ENCODE data around the gene POC5.

The POC5 gene

GRCh38 chr5:75656311-75657003 lies 60.8 kb downstream of the POC5 start:
- peak; percentile 45 for DNase-seq

DNA sequence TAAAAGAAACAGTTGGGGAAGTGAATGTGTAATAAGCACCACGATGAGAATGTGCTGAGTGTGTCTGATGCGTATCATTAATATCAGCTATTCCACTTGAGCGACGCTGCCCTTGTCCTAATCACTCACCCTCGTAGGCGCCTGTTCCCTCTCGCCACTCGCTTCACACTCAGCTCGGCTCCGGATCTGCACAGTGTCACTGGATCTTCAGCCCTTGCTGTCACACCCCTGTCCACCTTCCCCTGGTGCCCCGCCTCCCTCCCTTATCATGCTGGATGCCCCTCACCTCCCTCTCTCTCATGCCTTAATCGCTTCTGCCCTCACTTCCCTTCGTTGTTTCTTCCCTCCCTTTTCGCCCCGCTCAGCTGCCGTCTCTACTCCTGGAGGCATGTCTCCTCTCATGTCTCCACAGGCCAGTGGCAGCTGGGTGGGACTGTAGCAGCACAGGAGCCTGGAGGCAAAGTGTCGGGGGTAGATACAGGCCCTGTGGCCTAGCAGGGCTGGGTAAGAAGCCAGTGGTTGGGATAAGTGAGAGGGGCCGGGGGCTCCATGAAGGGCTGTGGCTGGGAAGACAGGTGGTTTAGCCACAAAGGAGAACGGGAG lies 62.4 kb downstream of the POC5 start:
- DNase-seq: no peak

DNA sequence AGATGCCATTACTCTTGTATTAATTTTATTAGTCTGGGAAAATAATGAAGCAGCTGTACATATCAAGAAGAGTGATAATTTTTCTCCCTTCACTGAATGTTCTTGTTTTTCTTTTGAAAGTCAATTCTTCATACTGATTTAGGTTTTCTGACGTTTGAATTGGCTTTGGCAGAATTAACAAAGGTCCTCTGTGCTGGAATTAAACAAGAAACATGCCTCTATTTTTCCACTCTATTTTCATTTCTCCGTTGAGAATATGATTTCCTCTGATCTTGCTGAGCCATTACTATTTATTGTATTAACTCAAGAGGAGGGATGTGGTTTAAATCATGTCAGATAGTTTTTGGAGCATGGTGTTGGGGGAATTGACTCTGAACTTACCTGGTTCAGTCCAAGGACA lies 63.7 kb downstream of the POC5 start:
- DNase-seq: no peak

GRCh38 chr5:75651575-75652238 lies 65.5 kb downstream of the POC5 start:
- no peak for DNase-seq

DNA sequence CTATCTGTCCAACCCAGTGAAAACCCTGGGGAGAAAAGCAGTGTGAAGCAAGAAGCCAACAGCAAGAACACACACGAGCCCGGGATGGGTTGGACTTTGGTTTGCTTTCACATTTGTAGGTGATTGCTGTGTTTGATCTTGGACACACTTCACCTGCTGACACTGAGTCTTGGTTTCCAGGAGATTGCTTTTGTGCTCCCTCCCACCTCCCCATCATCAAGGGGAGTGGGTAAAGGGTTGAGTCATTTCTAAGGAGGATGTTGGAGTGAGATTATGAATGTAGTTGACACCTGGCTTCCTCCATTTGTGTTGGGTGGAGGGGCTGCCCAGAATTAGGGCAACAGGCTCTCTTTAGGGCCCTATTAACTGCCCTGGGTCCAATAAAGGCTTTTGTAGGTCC lies 68.5 kb downstream of the POC5 start:
- DNase-seq: no peak

DNA sequence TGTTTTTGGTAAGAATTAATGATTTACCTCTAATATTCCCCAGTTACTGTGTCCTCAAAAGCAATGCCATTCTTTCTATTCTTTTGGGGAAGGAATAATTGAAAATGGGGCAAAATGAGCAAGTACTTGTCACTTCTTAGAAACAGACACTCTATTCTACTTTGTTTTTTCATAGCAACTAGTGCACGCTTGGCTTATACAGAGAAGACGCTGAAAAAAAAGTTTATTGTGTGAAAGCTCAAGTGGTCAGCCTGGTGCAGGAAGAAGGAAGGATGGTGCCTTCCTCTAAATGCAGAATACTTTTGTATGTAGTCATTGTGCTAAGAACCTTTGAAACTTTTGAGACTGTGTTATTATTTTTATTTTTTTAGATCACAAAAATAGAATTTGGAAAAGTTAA lies 76.4 kb downstream of the POC5 start:
- DNase-seq: no peak

GRCh38 chr5:75640395-75640794 lies 76.8 kb downstream of the POC5 start:
- DNase-seq: no peak

DNA sequence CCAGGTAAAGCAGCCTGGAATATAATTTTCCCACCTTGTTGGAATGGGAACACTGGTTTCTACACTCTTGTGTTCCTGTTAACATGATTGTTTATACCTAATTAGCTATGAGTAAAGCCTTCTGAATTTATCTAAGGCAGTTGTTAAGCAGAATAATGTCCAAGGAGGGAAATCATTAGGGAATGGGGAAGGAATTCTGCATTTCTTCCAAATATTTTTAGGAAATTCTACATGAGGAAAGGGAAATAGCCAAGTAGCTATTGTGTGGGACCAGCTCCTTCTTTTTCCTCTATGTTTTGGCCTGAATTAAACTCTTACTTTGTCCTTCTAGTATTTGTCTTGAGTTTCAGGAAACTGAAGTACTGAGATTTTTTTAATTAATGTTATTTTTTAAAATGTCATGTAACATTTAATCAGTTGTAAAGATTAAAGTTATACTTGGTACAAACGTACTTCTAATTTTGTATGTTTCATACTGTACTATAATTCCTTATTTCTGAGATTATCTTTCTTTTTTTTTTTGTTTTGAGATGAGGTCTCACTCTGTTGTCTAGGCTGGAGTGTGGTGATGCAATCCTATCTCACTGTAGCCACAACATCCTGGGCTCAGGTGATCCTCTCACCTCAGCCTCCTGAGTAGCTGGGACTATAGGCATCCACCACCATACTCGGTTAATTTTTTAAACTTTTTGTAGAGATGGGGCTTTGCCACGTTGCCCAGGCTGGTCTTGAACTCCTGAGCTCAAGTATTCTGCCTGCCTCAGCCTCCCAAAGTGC lies 77.5 kb downstream of the POC5 start:
- DNase-seq: no peak

DNA sequence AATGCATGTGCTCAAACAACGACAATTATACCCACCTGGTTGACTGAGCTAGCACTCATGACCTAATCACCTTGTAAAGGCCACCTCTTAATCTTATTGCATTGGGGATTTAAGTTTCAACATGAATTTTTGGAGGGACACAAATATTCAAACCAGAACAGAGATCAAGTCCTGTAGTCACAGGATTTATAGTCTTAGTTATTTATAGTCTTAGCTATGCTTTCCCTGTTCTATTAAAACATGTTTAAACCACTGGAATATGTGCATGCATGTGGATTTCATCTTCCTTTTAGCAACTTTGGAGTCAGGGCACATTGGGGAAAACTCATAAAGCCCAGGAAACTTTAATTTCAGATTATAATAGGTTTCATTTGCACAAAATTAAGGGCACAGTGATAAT lies 79.3 kb downstream of the POC5 start:
- no peak for DNase-seq

- no peak for DNase-seq
Observed at GRCh38 chr5:75632321-75632720, 84.9 kb downstream of the POC5 start.

- DNase-seq: no peak
Observed at GRCh38 chr5:75630875-75631274, 86.4 kb downstream of the POC5 start.

GRCh38 chr5:75627801-75628200 lies 89.4 kb downstream of the POC5 start:
- DNase-seq: no peak

DNA sequence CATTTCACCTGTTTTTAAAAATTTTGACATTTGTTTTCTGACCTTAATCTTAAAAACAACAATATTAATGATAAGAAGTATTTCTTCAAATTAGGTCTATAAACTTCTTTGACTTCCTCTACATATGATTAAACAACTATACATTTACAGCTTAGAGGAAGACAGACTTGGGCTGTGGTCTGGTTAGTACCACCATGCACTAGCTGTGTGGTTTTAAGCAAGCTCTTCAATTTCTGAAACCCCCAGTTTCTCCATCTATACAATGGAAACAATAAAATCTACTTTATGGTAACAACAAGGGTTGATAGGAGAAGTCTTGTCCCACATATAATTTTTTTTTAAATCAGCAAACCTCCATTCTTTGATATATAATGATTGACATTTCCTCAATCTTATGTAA lies 90.3 kb downstream of the POC5 start:
- DNase-seq: no peak

Measured in femur (tissue), 1 donor.